ENCODE results near the gene ATP9B. TPM values are rescaled to one million over a fixed set of nuclear protein-coding genes. Genes with fewer than 3 reads are reported as not detected.

Gene ATP9B
- total RNA-seq, 1 donor from 2014 or later: 45.3 TPM

DNA sequence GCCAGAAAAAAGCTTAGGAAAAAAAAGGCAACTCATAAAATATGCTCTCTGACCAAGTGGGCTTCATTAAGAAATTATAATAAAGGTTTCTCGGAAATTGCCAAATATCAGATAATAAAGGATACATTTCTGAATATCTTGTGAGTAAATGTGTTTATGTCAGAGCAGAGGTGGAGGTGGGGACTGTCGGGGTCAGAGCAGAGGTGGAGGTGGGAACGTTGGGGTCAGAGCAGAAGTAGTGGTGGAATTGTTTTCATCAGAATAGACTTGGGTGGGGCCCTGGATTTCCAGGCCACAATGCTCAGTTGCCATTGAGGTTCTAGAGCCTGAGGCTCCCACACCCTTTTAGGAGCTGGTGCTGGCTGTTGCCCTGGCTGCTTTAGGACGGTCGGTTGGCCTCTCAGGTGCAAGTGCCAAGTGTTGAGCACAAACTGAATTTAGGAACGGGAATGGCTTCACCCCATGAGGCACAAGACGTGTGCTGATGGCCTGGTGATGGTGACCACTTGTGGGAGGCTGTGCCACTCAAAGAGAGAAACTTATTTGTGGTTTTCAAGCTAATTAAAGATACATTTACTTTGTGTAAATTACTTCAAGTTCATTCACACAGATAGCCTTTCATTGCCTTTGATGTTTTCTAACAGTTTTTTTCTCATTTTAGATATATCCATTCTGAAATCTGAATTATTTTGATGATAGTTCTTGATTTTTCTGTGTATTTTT is 131.5 kb downstream of the ATP9B start:
- peak; percentile 27 for DNase-seq (ENCODE audit: low spot score, unreplicated experiment)
- Mint-ChIP-seq H3K9me3 (ENCODE audit: low read depth) (peaks cover 5% of the 10 kb centered on the region), H3K4me1 (ENCODE audit: low read depth) (peaks cover 5% of the 10 kb centered on the region), H3K27ac (peak overlapping the region; percentile 5), H3K4me3 (ENCODE audit: low read depth) (no peak overlapping the region), H3K27me3 (no peaks in the 10 kb centered on the region), H3K36me3 (ENCODE audit: insufficient read depth) (peaks cover 7% of the 10 kb centered on the region)
- TF ChIP-seq, protein P1, sequence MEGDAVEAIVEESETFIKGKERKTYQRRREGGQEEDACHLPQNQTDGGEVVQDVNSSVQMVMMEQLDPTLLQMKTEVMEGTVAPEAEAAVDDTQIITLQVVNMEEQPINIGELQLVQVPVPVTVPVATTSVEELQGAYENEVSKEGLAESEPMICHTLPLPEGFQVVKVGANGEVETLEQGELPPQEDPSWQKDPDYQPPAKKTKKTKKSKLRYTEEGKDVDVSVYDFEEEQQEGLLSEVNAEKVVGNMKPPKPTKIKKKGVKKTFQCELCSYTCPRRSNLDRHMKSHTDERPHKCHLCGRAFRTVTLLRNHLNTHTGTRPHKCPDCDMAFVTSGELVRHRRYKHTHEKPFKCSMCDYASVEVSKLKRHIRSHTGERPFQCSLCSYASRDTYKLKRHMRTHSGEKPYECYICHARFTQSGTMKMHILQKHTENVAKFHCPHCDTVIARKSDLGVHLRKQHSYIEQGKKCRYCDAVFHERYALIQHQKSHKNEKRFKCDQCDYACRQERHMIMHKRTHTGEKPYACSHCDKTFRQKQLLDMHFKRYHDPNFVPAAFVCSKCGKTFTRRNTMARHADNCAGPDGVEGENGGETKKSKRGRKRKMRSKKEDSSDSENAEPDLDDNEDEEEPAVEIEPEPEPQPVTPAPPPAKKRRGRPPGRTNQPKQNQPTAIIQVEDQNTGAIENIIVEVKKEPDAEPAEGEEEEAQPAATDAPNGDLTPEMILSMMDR (IDR thresholded peaks at IDR 0.05; ENCODE audit: unreplicated experiment): no peak

GRCh38 chr18:79203017-79203605 is 133.9 kb downstream of the ATP9B start:
- H3K36me3 Mint-ChIP-seq (ENCODE audit: insufficient read depth): peaks cover 18% of the 10 kb centered on the region
- no peak for DNase-seq (ENCODE audit: low spot score, unreplicated experiment)
- peaks cover 5% of the 10 kb centered on the region for H3K9me3 Mint-ChIP-seq (ENCODE audit: low read depth)
- H3K4me1 Mint-ChIP-seq (ENCODE audit: low read depth): no peaks in the 10 kb centered on the region
- no peaks in the 10 kb centered on the region for H3K27me3 Mint-ChIP-seq
- no peak overlapping the region for H3K4me3 Mint-ChIP-seq (ENCODE audit: low read depth)
- no peak overlapping the region for H3K27ac Mint-ChIP-seq
- TF ChIP-seq, protein P1 (IDR thresholded peaks at IDR 0.05; ENCODE audit: unreplicated experiment): no peak

DNA sequence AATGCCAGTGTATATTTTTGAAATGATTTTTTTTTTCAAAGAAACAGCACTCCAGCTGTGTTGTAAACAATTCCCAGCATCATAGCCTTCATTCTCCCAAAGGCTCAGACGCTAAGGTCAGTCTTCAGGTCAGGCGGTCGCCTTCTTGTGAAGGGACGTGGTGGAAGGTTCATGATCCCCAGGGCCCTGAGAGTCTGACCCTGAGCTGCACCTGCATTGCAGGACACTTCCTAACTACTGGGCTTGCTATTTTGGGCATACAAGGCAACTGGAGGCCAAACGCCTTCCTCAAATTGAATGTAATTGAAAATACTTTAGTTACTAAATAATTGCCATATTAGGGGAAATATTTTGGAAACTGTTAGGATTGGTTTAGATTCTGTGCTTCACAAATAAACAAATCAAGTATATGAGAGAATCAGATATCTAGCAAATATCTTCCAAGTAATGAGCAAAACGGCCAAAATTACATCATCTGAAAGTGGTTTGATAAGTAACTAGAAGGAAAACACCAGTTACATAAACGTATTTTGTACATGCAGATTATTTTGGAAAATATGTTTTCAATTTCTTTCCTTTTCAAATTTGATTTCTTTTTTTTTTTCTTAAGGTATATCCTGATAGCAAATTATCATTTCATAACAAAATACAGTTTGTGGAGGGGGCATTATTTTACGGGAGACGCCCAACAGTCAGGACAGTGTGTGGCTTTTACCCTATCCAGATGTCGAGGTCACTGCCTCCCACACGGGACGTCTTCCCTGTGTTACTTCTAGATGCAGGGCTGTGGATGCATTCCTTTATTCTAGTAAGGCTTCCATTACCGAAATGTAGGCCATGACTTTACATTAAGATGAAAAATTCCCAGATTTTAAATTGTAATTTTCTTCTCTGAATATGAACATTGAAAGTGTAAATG is 136.0 kb downstream of the ATP9B start:
- no peak overlapping the region for H3K27ac Mint-ChIP-seq
- no peak for DNase-seq (ENCODE audit: low spot score, unreplicated experiment)
- no peaks in the 10 kb centered on the region for H3K4me1 Mint-ChIP-seq (ENCODE audit: low read depth)
- TF ChIP-seq, protein P1 (IDR thresholded peaks at IDR 0.05; ENCODE audit: unreplicated experiment): no peak
- peaks cover 15% of the 10 kb centered on the region for H3K36me3 Mint-ChIP-seq (ENCODE audit: insufficient read depth)
- no peak overlapping the region for H3K4me3 Mint-ChIP-seq (ENCODE audit: low read depth)
- peaks cover 4% of the 10 kb centered on the region for H3K9me3 Mint-ChIP-seq (ENCODE audit: low read depth)
- no peaks in the 10 kb centered on the region for H3K27me3 Mint-ChIP-seq

- DNase-seq (ENCODE audit: low spot score, unreplicated experiment): no peak
- Mint-ChIP-seq H3K27ac (no peak overlapping the region), H3K27me3 (no peaks in the 10 kb centered on the region), H3K9me3 (ENCODE audit: low read depth) (no peaks in the 10 kb centered on the region), H3K4me1 (ENCODE audit: low read depth) (peaks cover 2% of the 10 kb centered on the region), H3K4me3 (ENCODE audit: low read depth) (no peak overlapping the region), H3K36me3 (ENCODE audit: insufficient read depth) (peaks cover 12% of the 10 kb centered on the region)
- TF ChIP-seq, protein P1 (IDR thresholded peaks at IDR 0.05; ENCODE audit: unreplicated experiment): no peak
Observed at GRCh38 chr18:79206444-79206843, 137.2 kb downstream of the ATP9B start.

- no peak for DNase-seq (ENCODE audit: low spot score, unreplicated experiment)
- TF ChIP-seq, protein P1 (IDR thresholded peaks at IDR 0.05; ENCODE audit: unreplicated experiment): no peak
- Mint-ChIP-seq H3K36me3 (ENCODE audit: insufficient read depth) (peaks cover 12% of the 10 kb centered on the region), H3K27ac (no peak overlapping the region), H3K4me3 (ENCODE audit: low read depth) (no peak overlapping the region), H3K9me3 (ENCODE audit: low read depth) (no peaks in the 10 kb centered on the region), H3K4me1 (ENCODE audit: low read depth) (peaks cover 4% of the 10 kb centered on the region), H3K27me3 (no peaks in the 10 kb centered on the region)
Observed at GRCh38 chr18:79208906-79209305, 139.7 kb downstream of the ATP9B start.

All from progenitor cell of endocrine pancreas (in vitro differentiated cells).